Activated CD4-positive, alpha-beta T cell treated with anti-CD3 and anti-CD28 coated beads for 4 hours (primary cell): ENCODE results near the gene HACD4.

ENCODE experiments used
- DNase-seq, 2 donors: peaks; one replicate each; pipeline ENCODE4 v3.0.0-alpha.2; 2020

HACD4 gene

GRCh38 chr9:20962536-20963225 is 68.8 kb downstream of the HACD4 start:
- DNase-seq, result no peak

- DNase-seq, result no peak
Measured at GRCh38 chr9:20950707-20951106, 80.7 kb downstream of the HACD4 start.
